H1 (cell line): ENCODE data around the gene CTIF. TPM values are rescaled to one million over a fixed set of nuclear protein-coding genes. Genes with fewer than 3 reads are reported as not detected.

ENCODE experiments used
- CTCF ChIA-PET: fragments of 300-600 bp; sonication (Branson Sonifier 250); formaldehyde crosslinking; loops from one replicate; lab custom pipeline; 2021; ENCODE audit not compliant: partially characterized antibody; lab: Charles Lee
- POLR2A ChIA-PET: fragments of 300-600 bp; sonication (Branson Sonifier 250); formaldehyde crosslinking; loops from one replicate; lab custom pipeline; 2021; ENCODE audit warnings: inconsistent platforms; ENCODE audit not compliant: partially characterized antibody; lab: Charles Lee
- DNase-seq, 2 experiments: peaks; one replicate each; pipeline versions ENCODE4 v3.0.0 to v3.0.0-alpha.2; 2010 to 2022; ENCODE audit warnings: low spot score in 2 of 2, low read depth in 1 of 2, mixed read lengths in 1 of 2
- FAIRE-seq: peaks from 2 replicates; lab custom pipeline; 2011; peaks lifted over from hg19 to GRCh38; lab: Jason Lieb, UNC
- H2AFZ ChIP-seq: 2 replicates; pipeline ENCODE4 v1.8.1; 2012; ENCODE audit warnings: low read length, inconsistent platforms
- H2AK5ac ChIP-seq: 2 replicates; pipeline ENCODE4 v1.6.1; 2013; ENCODE audit warnings: low read depth, low read length
- H2BK120ac ChIP-seq: replicated peaks from 2 replicates; pipeline ENCODE3; 2013; ENCODE audit warnings: low read depth, low read length, inconsistent platforms
- H2BK12ac ChIP-seq: 2 replicates; pipeline ENCODE4 v1.6.1; 2013; ENCODE audit warnings: low read depth, low read length
- H2BK15ac ChIP-seq: 2 replicates; pipeline ENCODE4 v1.6.1; 2013; ENCODE audit warnings: low read length
- H2BK20ac ChIP-seq: 2 replicates; pipeline ENCODE4 v1.6.1; 2013; ENCODE audit warnings: low read length
- H2BK5ac ChIP-seq: 2 replicates; pipeline ENCODE4 v1.6.1; 2013; ENCODE audit warnings: low read depth, low read length
- H3K14ac ChIP-seq: 2 replicates; pipeline ENCODE4 v1.6.1; 2013; ENCODE audit warnings: inconsistent platforms; ENCODE audit not compliant: insufficient read length
- H3K18ac ChIP-seq: 2 replicates; pipeline ENCODE4 v1.6.1; 2013; ENCODE audit warnings: low read length; ENCODE audit errors: extremely low read depth
- H3K23ac ChIP-seq: 2 replicates; pipeline ENCODE4 v1.6.1; 2013; ENCODE audit warnings: inconsistent platforms; ENCODE audit not compliant: insufficient read length
- H3K23me2 ChIP-seq: 2 replicates; pipeline ENCODE4 v1.6.1; 2013; ENCODE audit warnings: low read depth, low read length
- H3K27ac ChIP-seq: 2 replicates; pipeline ENCODE4 v1.6.1; 2011; ENCODE audit warnings: low read depth, low read length, inconsistent platforms
- H3K27me3 ChIP-seq, 4 experiments: replicated peaks in 1 of 4; 1 replicate in 1 of 4; 2 replicates in 3 of 4; pipeline versions ENCODE4 v1.6.1 to v1.8.1; 2011 to 2013; ENCODE audit warnings: low read length in 3 of 4, mild to moderate bottlenecking in 3 of 4, inconsistent platforms in 2 of 4, mixed read lengths in 2 of 4, moderate library complexity in 1 of 4; ENCODE audit not compliant: control insufficient read depth in 3 of 4, insufficient read depth in 3 of 4; ENCODE audit errors: extremely low read depth in 1 of 4
- H3K36me3 ChIP-seq, 4 experiments: 2 replicates each; pipeline versions ENCODE4 v1.6.1 to v1.8.1; 2011 to 2013; ENCODE audit warnings: mild to moderate bottlenecking in 4 of 4, low read length in 3 of 4, moderate library complexity in 2 of 4, control low read depth in 1 of 4, inconsistent platforms in 1 of 4; ENCODE audit not compliant: insufficient read depth in 4 of 4, control insufficient read depth in 2 of 4
- H3K4ac ChIP-seq: replicated peaks from 2 replicates; pipeline ENCODE3; 2013; ENCODE audit warnings: low read length, low read depth, mixed read lengths, inconsistent platforms; ENCODE audit not compliant: insufficient read length
- H3K4me1 ChIP-seq, 4 experiments: replicated peaks in 1 of 4; 1 replicate in 1 of 4; 2 replicates in 3 of 4; pipeline versions ENCODE4 v1.6.1 to v1.8.1; 2011 to 2013; ENCODE audit warnings: low read length in 3 of 4, inconsistent platforms in 2 of 4, mixed read lengths in 1 of 4; ENCODE audit not compliant: insufficient read depth in 4 of 4, control insufficient read depth in 3 of 4
- H3K4me2 ChIP-seq, 2 experiments: 2 replicates each; pipeline versions ENCODE4 v1.6.1 to v1.8.1; 2011 to 2013; ENCODE audit warnings: low read depth in 2 of 2, low read length in 2 of 2, control low read depth in 1 of 2, inconsistent platforms in 1 of 2, mild to moderate bottlenecking in 1 of 2; ENCODE audit not compliant: insufficient read depth in 1 of 2
- H3K4me3 ChIP-seq, 4 experiments: fragments of 200-600, 300-600 bp in 1 of 4; sonication (generic), shearing (Covaris generic), sonication (Bioruptor Twin) in 1 of 4; 2 replicates each; pipeline versions ENCODE4 v1.5.1 to v1.8.1; 2011 to 2016; ENCODE audit warnings: low read length in 4 of 4, low read depth in 3 of 4, control low read depth in 2 of 4, inconsistent platforms in 2 of 4, mild to moderate bottlenecking in 2 of 4, mixed read lengths in 1 of 4, moderate library complexity in 1 of 4; ENCODE audit not compliant: insufficient read depth in 2 of 4; ENCODE audit errors: extremely low read depth in 1 of 4
- H3K56ac ChIP-seq: replicated peaks from 2 replicates; pipeline ENCODE3; 2013; ENCODE audit warnings: low read depth, mild to moderate bottlenecking, mixed read lengths, low read length, inconsistent platforms; ENCODE audit not compliant: insufficient read length
- H3K79me1 ChIP-seq: 2 replicates; pipeline ENCODE4 v1.6.1; 2013; ENCODE audit warnings: low read depth, low read length, control low read depth
- H3K79me2 ChIP-seq, 2 experiments: 2 replicates each; pipeline versions ENCODE4 v1.6.1 to v1.8.1; 2012 to 2013; ENCODE audit warnings: low read length in 2 of 2, mild to moderate bottlenecking in 2 of 2, inconsistent platforms in 1 of 2; ENCODE audit not compliant: insufficient read depth in 2 of 2, control insufficient read depth in 1 of 2
- H3K9ac ChIP-seq, 4 experiments: replicated peaks in 1 of 4; 1 replicate in 1 of 4; 2 replicates in 3 of 4; pipeline versions ENCODE4 v1.6.1 to v1.8.1; 2011 to 2013; ENCODE audit warnings: low read depth in 3 of 4, low read length in 3 of 4, control low read depth in 2 of 4, mild to moderate bottlenecking in 2 of 4, moderate library complexity in 2 of 4, inconsistent platforms in 1 of 4; ENCODE audit errors: extremely low read depth in 1 of 4
- H3K9me3 ChIP-seq, 2 experiments: 2 replicates each; pipeline versions ENCODE4 v1.6.1 to v1.8.1; 2012 to 2013; ENCODE audit warnings: mild to moderate bottlenecking in 2 of 2, moderate library complexity in 2 of 2, control low read depth in 1 of 2, inconsistent platforms in 1 of 2, low read depth in 1 of 2, low read length in 1 of 2, mixed read lengths in 1 of 2; ENCODE audit not compliant: insufficient read depth in 2 of 2
- H4K20me1 ChIP-seq, 2 experiments: replicated peaks in 1 of 2; 2 replicates each; pipeline versions ENCODE3 to v1.8.1; 2011 to 2013; ENCODE audit warnings: inconsistent platforms in 2 of 2, low read length in 2 of 2, mild to moderate bottlenecking in 1 of 2; ENCODE audit not compliant: insufficient read depth in 2 of 2, control insufficient read depth in 1 of 2
- H4K5ac ChIP-seq: 2 replicates; pipeline ENCODE4 v1.6.1; 2013; ENCODE audit warnings: low read length, low read depth, mixed read lengths, inconsistent platforms; ENCODE audit not compliant: insufficient read length
- H4K8ac ChIP-seq: 2 replicates; pipeline ENCODE4 v1.8.0; 2013; ENCODE audit warnings: mild to moderate bottlenecking, moderate library complexity, low read length, inconsistent platforms; ENCODE audit not compliant: insufficient read depth; ENCODE audit errors: extremely low read depth
- H4K91ac ChIP-seq: replicated peaks from 2 replicates; pipeline ENCODE3; 2013; ENCODE audit warnings: low read length, mixed read lengths, inconsistent platforms; ENCODE audit not compliant: insufficient read length
- ATF3 ChIP-seq: IDR thresholded peaks from 2 replicates; pipeline ENCODE4 v1.6.1; 2011; ENCODE audit warnings: low read depth, mild to moderate bottlenecking, low read length; ENCODE audit not compliant: insufficient read depth
- BACH1 ChIP-seq: IDR thresholded peaks from 2 replicates; pipeline ENCODE4 v1.6.1; 2012; ENCODE audit warnings: low read length, improper control_type of control experiment
- CBX5 ChIP-seq: fragments of 300-800, 300-1000 bp; sonication (generic); IDR thresholded peaks from 2 replicates; pipeline ENCODE4 v1.7.1; 2016; ENCODE audit warnings: antibody characterized with exemption, low read length, low read depth
- SIX5 ChIP-seq: IDR thresholded peaks from 2 replicates; pipeline ENCODE4 v1.6.1; 2011; ENCODE audit warnings: mild to moderate bottlenecking, low read depth, low read length
- SUZ12 ChIP-seq: fragments of 200-600 bp; sonication (generic); IDR thresholded peaks from 2 replicates; pipeline ENCODE4 v1.6.1; 2012; ENCODE audit warnings: mild to moderate bottlenecking, inconsistent platforms, low read length, moderate library complexity, mixed read lengths
- WGBS, 2 experiments: shearing (Covaris generic) in 1 of 2; methylation state at CpG; one replicate each; pipeline versions ENCODE4 v1.1.6 to v1.1.7; 2013 to 2015; ENCODE audit warnings: low lambda C conversion rate in 2 of 2, mixed read lengths in 2 of 2, inconsistent platforms in 1 of 2, low coverage in 1 of 2, missing lambda C conversion rate in 1 of 2; ENCODE audit not compliant: insufficient replicate concordance in 2 of 2, insufficient coverage in 1 of 2, insufficient read length in 1 of 2; ENCODE audit errors: extremely low coverage in 1 of 2, missing lambda C conversion rate in 1 of 2; 5-methylcytosine and 5-hydroxymethylcytosine counted together
- polyA plus RNA-seq, 7 experiments: library from polyadenylated mRNA; depleted of rRNA in 3 of 7; stranded (reverse) in 5 of 7; unstranded in 2 of 7; fragments of >200 nt in 5 of 7; fragments of 200-250 nt in 2 of 7; gene quantifications; 1 replicate in 5 of 7; 2 replicates in 1 of 7; 4 replicates in 1 of 7; pipeline versions ENCODE4 v1.2.1 to v1.2.3, GENCODE V29; 2011 to 2013; ENCODE audit warnings: missing spikeins in 2 of 7, mixed read lengths in 2 of 7
- total RNA-seq: library from RNA; stranded (reverse); fragmentation: NEBNext Ultra II Directional; extraction: Animal tissue kit (Norgen Biotek cat#: 25700); gene quantifications from 2 replicates; pipeline ENCODE4 v1.2.1, GENCODE V29; 2021

The CTIF gene
- total and polyA plus RNA-seq, 2 of the 8 experiments (the other 6 are each of a cell fraction or from before 2014, with no cell fraction given): 9.0 to 17.8 TPM

DNA sequence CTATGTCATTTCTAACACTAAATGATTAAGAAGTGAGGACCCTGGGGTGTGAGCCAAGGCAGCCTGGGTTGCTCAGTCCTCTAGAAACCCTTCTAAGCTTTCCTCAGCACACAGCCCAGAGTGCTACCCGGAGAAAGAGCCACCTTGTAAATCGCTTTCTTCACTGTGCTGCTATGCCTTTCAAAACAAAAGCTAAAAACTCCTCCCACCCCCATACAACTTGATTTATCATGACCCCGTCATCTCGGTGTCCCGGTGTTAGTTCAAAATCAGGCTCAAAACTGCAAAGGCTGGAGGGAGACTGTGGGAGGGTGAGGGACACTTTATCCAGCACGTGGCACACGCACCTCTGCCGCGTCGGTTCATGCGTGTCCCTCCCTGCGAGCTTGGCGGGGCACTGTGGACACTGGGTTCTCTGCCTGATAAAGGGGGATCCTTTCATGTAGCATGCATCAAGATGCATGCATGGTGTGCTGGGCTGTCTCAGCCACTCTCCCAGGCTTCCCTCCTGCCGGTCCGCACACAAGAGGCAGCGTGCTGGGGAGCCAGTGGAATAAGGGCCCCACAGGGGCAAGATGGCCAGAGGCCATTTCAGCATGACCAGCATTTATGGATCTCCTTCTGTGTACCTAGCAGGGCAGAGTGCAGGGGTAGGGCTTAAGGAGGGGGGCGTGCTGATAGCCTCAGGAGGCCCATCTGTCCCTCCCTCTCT is 241.5 kb downstream of the CTIF start:
- Histone ChIP-seq H3K27me3 (no peaks in the 10 kb centered on the region), H2BK120ac (no peak overlapping the region), H3K23ac (no peak overlapping the region), H3K79me2 (no peaks in the 10 kb centered on the region), H3K56ac (no peak overlapping the region), H2BK20ac (no peak overlapping the region), H3K4me1 (peaks cover 0 to 5% (median 2%) of the 10 kb centered on the region in 4 experiments; a peak in 4 of 7 replicates), H4K91ac (no peak overlapping the region), H4K20me1 (no peaks in the 10 kb centered on the region), H3K4me2 (no peak overlapping the region), H2BK15ac (no peak overlapping the region), H3K18ac (no peak overlapping the region), H2AFZ (no peak overlapping the region), H3K14ac (no peak overlapping the region), H3K36me3 (no peaks in the 10 kb centered on the region), H2AK5ac (no peak overlapping the region), H3K23me2 (no peaks in the 10 kb centered on the region), H2BK5ac (no peak overlapping the region), H3K9ac (no peak overlapping the region), H3K4ac (no peak overlapping the region), H3K9me3 (no peaks in the 10 kb centered on the region), H2BK12ac (no peak overlapping the region), H4K8ac (no peak overlapping the region), H3K4me3 (no peak overlapping the region), H4K5ac (no peak overlapping the region), H3K79me1 (no peaks in the 10 kb centered on the region), H3K27ac (no peak overlapping the region)
- FAIRE-seq (no peak), DNase-seq (no peak)
- TF ChIP-seq SUZ12 (no peak), SIX5 (no peak), BACH1 (no peak), ATF3 (no peak), CBX5 (no peak)
- WGBS, 2 experiments: 87% methylated on average over 17 of the region's 17 CpGs; no CpG with 5 or more reads in 1 of the 2 experiments
- POLR2A ChIA-PET: interaction anchor here (0.9 kb wide), 1 partner anchor 10 kb away, joined by 3 read pairs; no protein-coding TSS in a partner anchor
- CTCF ChIA-PET: interaction anchor here (0.7 to 5.3 kb wide), 14 partner anchors 9 to 262 kb away, joined by 3 to 28 read pairs (median 3); no protein-coding TSS in a partner anchor
